IMR-90 (cell line): ENCODE measurements around the gene DNAJC13. TPM values are rescaled to one million over a fixed set of nuclear protein-coding genes. Genes with fewer than 3 reads are reported as not detected.

Source experiments
- ATAC-seq: fragments of 200-7000 bp; cut with Tn5 transposase; 2 replicates; pipeline ENCODE4 v1.9.1; 2020; ENCODE audit warnings: low read depth, mild to moderate bottlenecking, moderate library complexity
- BruUV-seq: library from RNA; stranded (reverse); fragments of 400-500 nt; replicated peaks from 2 replicates; lab custom pipeline; 2021; lab: Mats Ljungman, UMichigan
- CTCF ChIA-PET: fragments of 300-600 bp; formaldehyde crosslinking; extraction: SDS; loops from one replicate; lab custom pipeline; 2021; ENCODE audit warnings: antibody characterized with exemption; lab: Yijun Ruan, JAX
- POLR2A ChIA-PET: fragments of 300-600 bp; sonication (Branson Sonifier 250); formaldehyde crosslinking; loops from one replicate; lab custom pipeline; 2022; ENCODE audit warnings: antibody characterized with exemption; ENCODE audit not compliant: unreplicated experiment; lab: Charles Lee
- DNase-seq: peaks from one replicate; pipeline ENCODE4 v3.0.0; 2013
- H2AFZ ChIP-seq: replicated peaks from 2 replicates; pipeline ENCODE3; 2013; ENCODE audit warnings: low read length, mild to moderate bottlenecking; ENCODE audit not compliant: poor library complexity
- H2AK5ac ChIP-seq: 2 replicates; pipeline ENCODE4 v1.6.1; 2013; ENCODE audit warnings: low read depth, low read length, inconsistent platforms
- H2AK9ac ChIP-seq: replicated peaks from 2 replicates; pipeline ENCODE3; 2013; ENCODE audit warnings: mild to moderate bottlenecking, low read depth, low read length, moderate library complexity; ENCODE audit not compliant: poor library complexity
- H2BK120ac ChIP-seq: 2 replicates; pipeline ENCODE4 v1.6.1; 2013; ENCODE audit warnings: low read depth, low read length, inconsistent platforms
- H2BK15ac ChIP-seq: 3 replicates; pipeline ENCODE4 v1.6.1; 2013; ENCODE audit warnings: low read depth, low read length, inconsistent platforms
- H2BK20ac ChIP-seq: 2 replicates; pipeline ENCODE4 v1.6.1; 2013; ENCODE audit warnings: low read depth, mild to moderate bottlenecking, inconsistent platforms, low read length, moderate library complexity
- H2BK5ac ChIP-seq: 2 replicates; pipeline ENCODE4 v1.6.1; 2013; ENCODE audit warnings: mild to moderate bottlenecking, low read depth, low read length, inconsistent platforms; ENCODE audit not compliant: poor library complexity, severe bottlenecking
- H3K14ac ChIP-seq: replicated peaks from 2 replicates; pipeline ENCODE4 v1.6.1; 2013; ENCODE audit warnings: low read depth, low read length, inconsistent platforms
- H3K18ac ChIP-seq: 2 replicates; pipeline ENCODE4 v1.6.1; 2013; ENCODE audit warnings: low read depth, low read length, control low read depth
- H3K23ac ChIP-seq: 2 replicates; pipeline ENCODE4 v1.6.1; 2013; ENCODE audit warnings: low read depth, low read length, inconsistent platforms
- H3K27ac ChIP-seq: 2 replicates; pipeline ENCODE4 v1.5.1; 2013; ENCODE audit warnings: mild to moderate bottlenecking, control low read depth, low read length; ENCODE audit not compliant: insufficient read depth
- H3K27me3 ChIP-seq: 2 replicates; pipeline ENCODE4 v1.6.1; 2013; ENCODE audit warnings: low read length; ENCODE audit not compliant: control insufficient read depth, insufficient read depth
- H3K36me3 ChIP-seq: 2 replicates; pipeline ENCODE4 v1.6.1; 2013; ENCODE audit warnings: low read length, mixed read lengths; ENCODE audit not compliant: control insufficient read depth, insufficient read depth
- H3K4ac ChIP-seq: 2 replicates; pipeline ENCODE4 v1.6.1; 2013; ENCODE audit warnings: low read depth, low read length, inconsistent platforms
- H3K4me1 ChIP-seq: 2 replicates; pipeline ENCODE4 v1.6.1; 2013; ENCODE audit warnings: low read length, mixed read lengths; ENCODE audit not compliant: control insufficient read depth, insufficient read depth
- H3K4me2 ChIP-seq: 2 replicates; pipeline ENCODE4 v1.6.1; 2013; ENCODE audit warnings: low read depth, mild to moderate bottlenecking, control low read depth, low read length, moderate library complexity
- H3K4me3 ChIP-seq: 2 replicates; pipeline ENCODE4 v1.5.1; 2013; ENCODE audit warnings: low read depth, mild to moderate bottlenecking, control low read depth, low read length, moderate library complexity; ENCODE audit not compliant: insufficient read depth
- H3K56ac ChIP-seq: 2 replicates; pipeline ENCODE4 v1.6.1; 2013; ENCODE audit warnings: low read length, inconsistent platforms; ENCODE audit not compliant: insufficient read depth; ENCODE audit errors: extremely low read depth
- H3K79me1 ChIP-seq, 2 experiments: 2 replicates each; pipeline ENCODE4 v1.6.1; 2013; ENCODE audit warnings: low read length in 2 of 2, inconsistent platforms in 1 of 2, low read depth in 1 of 2
- H3K9ac ChIP-seq: 2 replicates; pipeline ENCODE4 v1.6.1; 2013; ENCODE audit warnings: low read depth, low read length, control low read depth
- H3K9me1 ChIP-seq: 2 replicates; pipeline ENCODE4 v1.6.1; 2013; ENCODE audit warnings: low read length, inconsistent platforms; ENCODE audit not compliant: insufficient read depth
- H3K9me3 ChIP-seq: 2 replicates; pipeline ENCODE4 v1.6.1; 2013; ENCODE audit warnings: low read length; ENCODE audit not compliant: control insufficient read depth, insufficient read depth
- H4K20me1 ChIP-seq: 2 replicates; pipeline ENCODE4 v1.6.1; 2013; ENCODE audit warnings: low read length, inconsistent platforms; ENCODE audit not compliant: insufficient read depth
- H4K5ac ChIP-seq: 2 replicates; pipeline ENCODE4 v1.6.1; 2013; ENCODE audit warnings: mild to moderate bottlenecking, low read depth, low read length, control low read depth
- H4K8ac ChIP-seq, 2 experiments: 2 replicates each; pipeline ENCODE4 v1.6.1; 2013; ENCODE audit warnings: low read depth in 2 of 2, low read length in 2 of 2, control low read depth in 1 of 2, inconsistent platforms in 1 of 2
- H4K91ac ChIP-seq: 2 replicates; pipeline ENCODE4 v1.6.1; 2013; ENCODE audit warnings: low read depth, low read length, inconsistent platforms; ENCODE audit not compliant: insufficient read depth
- CEBPB ChIP-seq: IDR thresholded peaks from 2 replicates; pipeline ENCODE4 v1.6.1; 2012; ENCODE audit warnings: low read depth, low read length, improper control_type of control experiment
- MAFK ChIP-seq: IDR thresholded peaks from 2 replicates; pipeline ENCODE4 v1.6.1; 2012; ENCODE audit warnings: low read depth, low read length, improper control_type of control experiment
- MXI1 ChIP-seq: IDR thresholded peaks from 2 replicates; pipeline ENCODE4 v1.6.1; 2012; ENCODE audit warnings: low read depth, mild to moderate bottlenecking, low read length, moderate library complexity, borderline replicate concordance
- RCOR1 ChIP-seq: IDR thresholded peaks from 2 replicates; pipeline ENCODE4 v1.6.1; 2012; ENCODE audit warnings: mild to moderate bottlenecking, low read length, improper control_type of control experiment; ENCODE audit not compliant: insufficient replicate concordance
- WGBS, 2 experiments: methylation state at CpG; one replicate each; pipeline versions ENCODE4 v1.1.5 to v1.1.7; 2013; ENCODE audit warnings: missing lambda C conversion rate in 2 of 2; ENCODE audit not compliant: insufficient read length in 1 of 2; ENCODE audit errors: extremely low coverage in 2 of 2; 5-methylcytosine and 5-hydroxymethylcytosine counted together
- dilution Hi-C: fragments of 300-500 bp; cut with HindIII; formaldehyde crosslinking; loops from one replicate; pipeline ENCODE4 v1.14.3; 2018; ENCODE audit warnings: low sequenced_read_pairs; ENCODE audit not compliant: unreplicated experiment
- in situ Hi-C: fragments of 300-500 bp; cut with MboI; formaldehyde crosslinking; loops from 3 replicates; pipeline ENCODE4 v1.14.3; 2019; ENCODE audit warnings: low sequenced_read_pairs, inconsistent platforms, mixed read lengths
- intact Hi-C: fragments of 100-400 bp; cut with micrococcal nuclease; formaldehyde crosslinking; loops from 2 replicates; pipeline ENCODE4 v1.10.0; 2022
- polyA plus RNA-seq, 3 experiments: library from polyadenylated mRNA; depleted of rRNA; stranded (reverse); fragments of >200 nt; gene quantifications; 2 replicates each; pipeline ENCODE4 v1.2.3, GENCODE V29; 2012; ENCODE audit warnings: low replicate concordance in 1 of 3
- total RNA-seq: library from RNA; depleted of rRNA; stranded (reverse); fragments of >200 nt; gene quantifications from 2 replicates; pipeline ENCODE4 v1.2.3, GENCODE V29; 2012

DNAJC13 gene
- total and polyA plus RNA-seq, 2 of the 4 experiments (the other 2 are of a cell fraction): 16.4 to 48.6 TPM

- in situ Hi-C loops: no loop called here
- CTCF ChIA-PET: no interaction called here
- no peak overlapping the region for H3K4me3 ChIP-seq
- H3K27ac ChIP-seq: no peak overlapping the region
- no peaks in the 10 kb centered on the region for H3K27me3 ChIP-seq
- peaks cover 7 to 8% of the 10 kb centered on the region in 2 experiments; a peak in 2 of 4 replicates for H3K79me1 ChIP-seq
- H3K4ac ChIP-seq: no peak overlapping the region
- WGBS, 2 experiments: no CpG with 5 or more reads among the region's 3 CpGs
- no peak overlapping the region for H4K5ac ChIP-seq
- H2BK15ac ChIP-seq: no peak overlapping the region
- no peak overlapping the region for H2AK5ac ChIP-seq
- no peak overlapping the region for H3K9ac ChIP-seq
- no peak overlapping the region for H3K14ac ChIP-seq
- H4K91ac ChIP-seq: no peak overlapping the region
- H2AFZ ChIP-seq: no peak overlapping the region
- DNase-seq (no peak), ATAC-seq (no peak)
- no peak overlapping the region for H3K18ac ChIP-seq
- POLR2A ChIA-PET: no interaction called here
- no peaks in the 10 kb centered on the region for H3K9me3 ChIP-seq
- H2BK20ac ChIP-seq: no peak overlapping the region
- no peak overlapping the region for H2BK5ac ChIP-seq
- H3K23ac ChIP-seq: no peak overlapping the region
- peaks cover 5% of the 10 kb centered on the region; the same call in 1 of the 2 replicates for H3K4me1 ChIP-seq
- dilution Hi-C loops: no loop called here
- TF ChIP-seq MXI1 (no peak), RCOR1 (no peak), MAFK (no peak), CEBPB (0 out of 2 replicates have a peak, but pooled peaks have one; percentile 12)
- H4K8ac ChIP-seq: no peak overlapping the region
- intact Hi-C loops: no loop called here
- H3K4me2 ChIP-seq: no peak overlapping the region
- H3K36me3 ChIP-seq: peaks cover 26% of the 10 kb centered on the region
- no peaks in the 10 kb centered on the region for H4K20me1 ChIP-seq
- no peak overlapping the region for H2AK9ac ChIP-seq
- no peak overlapping the region for H3K56ac ChIP-seq
- H2BK120ac ChIP-seq: no peak overlapping the region
- no TSS peak for BruUV-seq
- H3K9me1 ChIP-seq: no peaks in the 10 kb centered on the region
These were observed 42.2 kb downstream of the DNAJC13 start for GRCh38 chr3:132459551-132459950.
